GM21515 (cell line): ENCODE results near the gene TRIAP1.
A peak's percentile ranks its signal among the peaks of the same experiment; 100 is the strongest.
"Not testable (repeated sequence)": the region's sequence is repeated elsewhere in the genome, so short reads cannot be mapped to it uniquely, and the experiment has no call there.

Experiments used
- ATAC-seq: cut with Tn5 transposase; IDR thresholded peaks from one replicate; pipeline ENCODE4 v1.9.1; 2021; ENCODE audit not compliant: unreplicated experiment

TRIAP1 gene

GRCh38 chr12:120445911-120446843, at the start of gene TRIAP1, which contains the start of gene GATC:
Gene TRIAP1, minus strand, starts transcription at chr12:120446384. Its CDS starts 12 bp downstream, at chr12:120446372.
Gene GATC, plus strand, starts transcription at chr12:120446444. Its CDS starts 37 bp downstream, at chr12:120446481.
- ATAC-seq = peak; percentile 80

GRCh38 chr12:120495186-120495730, 49.1 kb upstream of the TRIAP1 start:
- no peak for ATAC-seq

- ATAC-seq = no peak
Observed at GRCh38 chr12:120490833-120491512, 44.8 kb upstream of the TRIAP1 start.

GRCh38 chr12:120490325-120490724, 44.1 kb upstream of the TRIAP1 start:
- ATAC-seq = no peak

GRCh38 chr12:120489018-120489417, 42.8 kb upstream of the TRIAP1 start:
- ATAC-seq = no peak

- no peak for ATAC-seq
Observed at GRCh38 chr12:120488057-120488640, 42.0 kb upstream of the TRIAP1 start.

GRCh38 chr12:120487552-120487951, 41.4 kb upstream of the TRIAP1 start:
- not testable (repeated sequence) for ATAC-seq

- ATAC-seq = no peak
Observed at GRCh38 chr12:120485961-120486881, 40.0 kb upstream of the TRIAP1 start.

- ATAC-seq = no peak
Observed at GRCh38 chr12:120483621-120484020, 37.4 kb upstream of the TRIAP1 start.

- ATAC-seq = no peak
Observed at GRCh38 chr12:120481022-120481767, 35.0 kb upstream of the TRIAP1 start.

- no peak for ATAC-seq
Observed at GRCh38 chr12:120480211-120480610, 34.0 kb upstream of the TRIAP1 start.

- ATAC-seq = no peak
Observed at GRCh38 chr12:120479458-120479857, 33.3 kb upstream of the TRIAP1 start.

- ATAC-seq = no peak
Observed at GRCh38 chr12:120475643-120476042, 29.5 kb upstream of the TRIAP1 start.

GRCh38 chr12:120474616-120474960, 28.4 kb upstream of the TRIAP1 start:
- ATAC-seq = no peak

- no peak for ATAC-seq
Observed at GRCh38 chr12:120473807-120474615, 27.8 kb upstream of the TRIAP1 start.

GRCh38 chr12:120472521-120472920, 26.3 kb upstream of the TRIAP1 start:
- ATAC-seq = no peak

GRCh38 chr12:120470150-120470784, 24.1 kb upstream of the TRIAP1 start:
- ATAC-seq = no peak

GRCh38 chr12:120469450-120470149, 23.4 kb upstream of the TRIAP1 start, which contains the start of gene SRSF9:
Gene SRSF9, minus strand, starts transcription at chr12:120469748. Its CDS starts 139 bp downstream, at chr12:120469609.
- peak; percentile 79 for ATAC-seq
